Caco-2 (cell line): ENCODE results near the gene ADAMTS9. TPM values are rescaled to one million over a fixed set of nuclear protein-coding genes. Genes with fewer than 3 reads are reported as not detected.

ENCODE experiments used
- BruUV-seq: library from RNA; stranded (reverse); fragments of 400-500 nt; replicated peaks from 2 replicates; lab custom pipeline; 2021; lab: Mats Ljungman, UMichigan
- CTCF ChIA-PET: fragments of 300-600 bp; sonication (Branson Sonifier 250); formaldehyde crosslinking; loops from one replicate; lab custom pipeline; 2022; ENCODE audit warnings: antibody characterized with exemption; lab: Charles Lee
- POLR2A ChIA-PET: fragments of 300-600 bp; sonication (Branson Sonifier 250); formaldehyde crosslinking; loops from one replicate; lab custom pipeline; 2022; ENCODE audit warnings: antibody characterized with exemption; lab: Charles Lee
- DNase-seq, 2 experiments: peaks; one replicate each; pipeline versions ENCODE4 v3.0.0 to v3.0.0-alpha.2; 2020 to 2022
- H3K27me3 ChIP-seq: replicated peaks from 2 replicates; pipeline ENCODE4 v1.6.0; 2011; ENCODE audit warnings: low read length; ENCODE audit not compliant: control insufficient read depth, insufficient read depth
- H3K36me3 ChIP-seq: 2 replicates; pipeline ENCODE4 v1.5.1; 2011; ENCODE audit warnings: low read length; ENCODE audit not compliant: control insufficient read depth, insufficient read depth
- H3K4me1 ChIP-seq: fragments of 250-450 bp; sonication (Bioruptor Pico); 2 replicates; pipeline ENCODE4 v1.5.1; 2020; ENCODE audit warnings: mild to moderate bottlenecking
- H3K4me3 ChIP-seq: 2 replicates; pipeline ENCODE4 v1.5.1; 2011; ENCODE audit warnings: low read depth, mild to moderate bottlenecking, control low read depth, low read length
- H3K9me3 ChIP-seq: fragments of 250-450 bp; sonication (Bioruptor Pico); 2 replicates; pipeline ENCODE4 v1.5.1; 2020; ENCODE audit warnings: mild to moderate bottlenecking, moderate library complexity
- H3K27ac Mint-ChIP-seq: one replicate; pipeline ENCODE4 v1.8.0; 2022; ENCODE audit warnings: mixed read lengths; ENCODE audit not compliant: unreplicated experiment
- H3K27me3 Mint-ChIP-seq: one replicate; pipeline ENCODE4 v1.8.0; 2022; ENCODE audit warnings: mixed read lengths; ENCODE audit not compliant: insufficient read depth, unreplicated experiment
- H3K36me3 Mint-ChIP-seq: one replicate; pipeline ENCODE4 v1.8.0; 2022; ENCODE audit warnings: mild to moderate bottlenecking, mixed read lengths; ENCODE audit not compliant: insufficient read depth, unreplicated experiment
- H3K4me1 Mint-ChIP-seq: one replicate; pipeline ENCODE4 v1.8.0; 2022; ENCODE audit warnings: low read depth, mixed read lengths; ENCODE audit not compliant: unreplicated experiment
- H3K4me3 Mint-ChIP-seq: one replicate; pipeline ENCODE4 v1.8.0; 2022; ENCODE audit warnings: mild to moderate bottlenecking, moderate library complexity, mixed read lengths; ENCODE audit not compliant: unreplicated experiment
- H3K9me3 Mint-ChIP-seq: one replicate; pipeline ENCODE4 v1.8.0; 2022; ENCODE audit warnings: mixed read lengths; ENCODE audit not compliant: unreplicated experiment
- intact Hi-C: fragments of 100-400 bp; cut with micrococcal nuclease; formaldehyde crosslinking; loops from one replicate; pipeline ENCODE4 v1.10.0; 2022; ENCODE audit not compliant: unreplicated experiment
- total RNA-seq: library from RNA; stranded (reverse); gene quantifications from 2 replicates; pipeline ENCODE4 v1.2.3, GENCODE V29; 2022
- TF ChIP-seq, protein P1 (sequence below), 2 experiments: fragments of 200-600 bp in 1 of 2; IDR thresholded peaks; 1 replicate in 1 of 2; 2 replicates in 1 of 2; pipeline versions ENCODE4 v1.5.1 to v1.8.0; 2011 to 2022; ENCODE audit warnings: antibody characterized with exemption in 1 of 2, control low read depth in 1 of 2, inconsistent platforms in 1 of 2, low read depth in 1 of 2, low read length in 1 of 2, mild to moderate bottlenecking in 1 of 2, moderate library complexity in 1 of 2; ENCODE audit not compliant: insufficient read depth in 1 of 2, severe bottlenecking in 1 of 2, unreplicated experiment in 1 of 2

Gene ADAMTS9
- total RNA-seq, 1 experiment from 2014 or later = 4.0 TPM

DNA sequence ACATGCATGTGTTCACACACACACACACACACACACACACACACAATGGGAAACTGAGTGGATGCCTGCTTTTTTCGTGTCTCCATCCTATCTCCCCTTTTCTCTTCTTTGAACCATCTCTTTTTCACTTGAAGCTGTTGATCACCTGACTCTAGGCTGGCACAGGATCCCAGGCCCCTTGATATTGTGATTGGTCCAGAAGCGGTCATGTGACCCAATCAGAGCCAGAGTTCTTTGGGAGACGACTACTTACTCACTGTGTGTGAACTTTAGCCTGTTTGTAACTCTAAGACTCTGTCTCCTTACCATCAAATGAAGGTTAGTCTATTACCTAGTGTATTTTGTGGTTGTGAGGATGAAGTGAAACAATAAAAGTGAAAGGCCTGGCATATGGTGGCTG lies 172.9 kb downstream of the ADAMTS9 start:
- POLR2A ChIA-PET = no interaction called here
- H3K36me3 Mint-ChIP-seq = peaks cover 6% of the 10 kb centered on the region
- H3K27me3 ChIP-seq = no peaks in the 10 kb centered on the region
- H3K4me1 ChIP-seq = no peaks in the 10 kb centered on the region
- no peaks in the 10 kb centered on the region for H3K36me3 ChIP-seq
- H3K4me3 ChIP-seq = no peak overlapping the region
- TF ChIP-seq, protein P1, sequence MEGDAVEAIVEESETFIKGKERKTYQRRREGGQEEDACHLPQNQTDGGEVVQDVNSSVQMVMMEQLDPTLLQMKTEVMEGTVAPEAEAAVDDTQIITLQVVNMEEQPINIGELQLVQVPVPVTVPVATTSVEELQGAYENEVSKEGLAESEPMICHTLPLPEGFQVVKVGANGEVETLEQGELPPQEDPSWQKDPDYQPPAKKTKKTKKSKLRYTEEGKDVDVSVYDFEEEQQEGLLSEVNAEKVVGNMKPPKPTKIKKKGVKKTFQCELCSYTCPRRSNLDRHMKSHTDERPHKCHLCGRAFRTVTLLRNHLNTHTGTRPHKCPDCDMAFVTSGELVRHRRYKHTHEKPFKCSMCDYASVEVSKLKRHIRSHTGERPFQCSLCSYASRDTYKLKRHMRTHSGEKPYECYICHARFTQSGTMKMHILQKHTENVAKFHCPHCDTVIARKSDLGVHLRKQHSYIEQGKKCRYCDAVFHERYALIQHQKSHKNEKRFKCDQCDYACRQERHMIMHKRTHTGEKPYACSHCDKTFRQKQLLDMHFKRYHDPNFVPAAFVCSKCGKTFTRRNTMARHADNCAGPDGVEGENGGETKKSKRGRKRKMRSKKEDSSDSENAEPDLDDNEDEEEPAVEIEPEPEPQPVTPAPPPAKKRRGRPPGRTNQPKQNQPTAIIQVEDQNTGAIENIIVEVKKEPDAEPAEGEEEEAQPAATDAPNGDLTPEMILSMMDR (IDR thresholded peaks at IDR 0.05; ENCODE audit: insufficient read depth in 1 of 2, low read depth in 1 of 2, low read length in 1 of 2, severe bottlenecking in 1 of 2, unreplicated experiment in 1 of 2) = no peak
- H3K4me1 Mint-ChIP-seq = no peaks in the 10 kb centered on the region
- H3K27me3 Mint-ChIP-seq = no peaks in the 10 kb centered on the region
- no TSS peak for BruUV-seq
- H3K9me3 ChIP-seq = no peaks in the 10 kb centered on the region
- H3K27ac Mint-ChIP-seq = no peak overlapping the region
- intact Hi-C loops = no loop called here
- CTCF ChIA-PET = no interaction called here
- no peak overlapping the region for H3K4me3 Mint-ChIP-seq
- no peak for DNase-seq
- H3K9me3 Mint-ChIP-seq = no peaks in the 10 kb centered on the region

- TF ChIP-seq, protein P1 (IDR thresholded peaks at IDR 0.05; ENCODE audit: insufficient read depth in 1 of 2, low read depth in 1 of 2, low read length in 1 of 2, severe bottlenecking in 1 of 2, unreplicated experiment in 1 of 2) = no peak
- no TSS peak for BruUV-seq
These were observed 178.6 kb downstream of the ADAMTS9 start for GRCh38 chr3:64509206-64509605.

DNA sequence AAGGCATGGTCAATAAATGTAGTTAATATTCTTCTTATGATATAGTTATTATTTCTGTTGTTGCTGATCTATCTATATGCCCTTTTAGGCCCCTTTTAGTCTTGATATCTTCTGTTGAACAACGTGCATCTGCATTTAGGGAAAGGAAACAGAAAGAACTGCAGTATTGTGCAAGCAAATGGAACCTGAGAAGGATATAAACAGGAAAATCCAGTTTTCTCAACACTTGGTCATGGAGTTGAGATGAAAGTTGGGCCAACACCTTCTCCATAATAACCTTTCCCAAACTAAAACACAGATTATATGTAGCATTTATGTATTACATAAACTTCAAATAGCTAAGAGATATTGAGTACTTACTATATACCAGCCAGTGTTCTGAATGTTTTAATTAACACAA lies 179.7 kb downstream of the ADAMTS9 start:
- Mint-ChIP-seq H3K27me3 (peaks cover 3% of the 10 kb centered on the region), H3K36me3 (no peaks in the 10 kb centered on the region), H3K9me3 (no peaks in the 10 kb centered on the region), H3K4me1 (no peaks in the 10 kb centered on the region), H3K4me3 (no peak overlapping the region), H3K27ac (no peak overlapping the region)
- BruUV-seq = no TSS peak
- POLR2A ChIA-PET = no interaction called here
- intact Hi-C loops = no loop called here
- no peak for DNase-seq
- no peak overlapping the region for H3K4me3 ChIP-seq
- TF ChIP-seq, protein P1 (IDR thresholded peaks at IDR 0.05; ENCODE audit: insufficient read depth in 1 of 2, low read depth in 1 of 2, low read length in 1 of 2, severe bottlenecking in 1 of 2, unreplicated experiment in 1 of 2) = no peak
- H3K27me3 ChIP-seq = no peaks in the 10 kb centered on the region
- H3K4me1 ChIP-seq = no peaks in the 10 kb centered on the region
- no peaks in the 10 kb centered on the region for H3K9me3 ChIP-seq
- CTCF ChIA-PET = no interaction called here
- no peaks in the 10 kb centered on the region for H3K36me3 ChIP-seq

More at GRCh38 chr3:64509206-64509605, 178.6 kb downstream of the ADAMTS9 start:
- Mint-ChIP-seq H3K36me3 (no peaks in the 10 kb centered on the region), H3K4me3 (no peak overlapping the region), H3K27ac (no peak overlapping the region), H3K27me3 (no peaks in the 10 kb centered on the region), H3K9me3 (no peaks in the 10 kb centered on the region), H3K4me1 (no peaks in the 10 kb centered on the region)
- intact Hi-C loops = no loop called here
- Histone ChIP-seq H3K4me3 (no peak overlapping the region), H3K9me3 (no peaks in the 10 kb centered on the region), H3K27me3 (no peaks in the 10 kb centered on the region), H3K36me3 (no peaks in the 10 kb centered on the region), H3K4me1 (no peaks in the 10 kb centered on the region)
- POLR2A ChIA-PET = no interaction called here
- CTCF ChIA-PET = no interaction called here
- DNase-seq = no peak
